A673 (cell line): Measurements from ENCODE around the gene APBB2. TPM values are rescaled to one million over a fixed set of nuclear protein-coding genes. Genes with fewer than 3 reads are reported as not detected.
"Not testable (repeated sequence)": the region's sequence is repeated elsewhere in the genome, so short reads cannot be mapped to it uniquely, and the experiment has no call there.

Experiments
- BruUV-seq: library from RNA; stranded (reverse); fragments of 400-500 nt; replicated peaks from 2 replicates; lab custom pipeline; 2021; lab: Mats Ljungman, UMichigan
- CTCF ChIA-PET: fragments of 300-600 bp; sonication (Branson Sonifier 250); formaldehyde crosslinking; loops from one replicate; lab custom pipeline; 2022; ENCODE audit warnings: antibody characterized with exemption; lab: Charles Lee
- POLR2A ChIA-PET: fragments of 300-600 bp; sonication (Branson Sonifier 250); formaldehyde crosslinking; loops from one replicate; lab custom pipeline; 2022; ENCODE audit warnings: antibody characterized with exemption; ENCODE audit not compliant: low non-redundant PET; lab: Charles Lee
- DNase-seq: peaks from one replicate; pipeline ENCODE4 v3.0.0-alpha.2; 2015; ENCODE audit warnings: low spot score
- H3K27ac ChIP-seq: fragments of 200-600 bp; sonication (generic); 2 replicates; pipeline ENCODE4 v1.5.1; 2016; ENCODE audit warnings: mixed run types, low read depth, mild to moderate bottlenecking, mixed read lengths, antibody characterized with exemption, low read length; ENCODE audit not compliant: poor library complexity, severe bottlenecking
- H3K27me3 ChIP-seq: fragments of 200-600 bp; sonication (generic); replicated peaks from 2 replicates; pipeline ENCODE4 v1.6.1; 2017; ENCODE audit warnings: mixed run types, low read depth, mild to moderate bottlenecking, mixed read lengths, antibody characterized with exemption, low read length; ENCODE audit not compliant: insufficient read depth, poor library complexity
- H3K36me3 ChIP-seq: fragments of 200-600 bp; sonication (generic); 2 replicates; pipeline ENCODE4 v1.6.1; 2016; ENCODE audit warnings: mixed run types, mild to moderate bottlenecking, mixed read lengths, antibody characterized with exemption, low read length; ENCODE audit not compliant: insufficient read depth, poor library complexity, severe bottlenecking
- H3K4me1 ChIP-seq: fragments of 200-600 bp; sonication (generic); 2 replicates; pipeline ENCODE4 v1.6.1; 2017; ENCODE audit warnings: mixed run types, mild to moderate bottlenecking, mixed read lengths, antibody characterized with exemption, low read length; ENCODE audit not compliant: insufficient read depth, poor library complexity, severe bottlenecking
- H3K4me3 ChIP-seq: fragments of 200-600 bp; sonication (generic); 2 replicates; pipeline ENCODE4 v1.5.1; 2016; ENCODE audit warnings: low read depth, mixed run types, mild to moderate bottlenecking, mixed read lengths, low read length; ENCODE audit not compliant: poor library complexity, severe bottlenecking
- H3K9me3 ChIP-seq: fragments of 200-600 bp; sonication (generic); 2 replicates; pipeline ENCODE4 v1.6.1; 2016; ENCODE audit warnings: mixed run types, low read depth, mild to moderate bottlenecking, mixed read lengths, antibody characterized with exemption, low read length; ENCODE audit not compliant: poor library complexity, severe bottlenecking
- EZH2 ChIP-seq: fragments of 200-600 bp; sonication (generic); IDR thresholded peaks from 2 replicates; pipeline ENCODE4 v1.6.1; 2017; ENCODE audit warnings: borderline replicate concordance, low read depth, mild to moderate bottlenecking, mixed read lengths, antibody characterized with exemption, low read length; ENCODE audit not compliant: poor library complexity, severe bottlenecking
- intact Hi-C: fragments of 100-400 bp; cut with micrococcal nuclease; formaldehyde crosslinking; loops from one replicate; pipeline ENCODE4 v1.10.0; 2022; ENCODE audit not compliant: unreplicated experiment
- total RNA-seq: library from RNA; stranded (reverse); gene quantifications from 2 replicates; pipeline ENCODE4 v1.2.3, GENCODE V29; 2021
- TF ChIP-seq, protein P1 (sequence below): fragments of 300-800, 200-600 bp; sonication (generic); conservative IDR thresholded peaks from 2 replicates; pipeline ENCODE4 v1.5.1; 2017; ENCODE audit warnings: low read depth, mild to moderate bottlenecking, antibody characterized with exemption, low read length, moderate library complexity, mixed read lengths

Gene APBB2
- total RNA-seq, 1 experiment from 2014 or later = 10.3 TPM

- Histone ChIP-seq H3K4me1 (no peaks in the 10 kb centered on the region), H3K36me3 (no peaks in the 10 kb centered on the region), H3K27ac (no peak overlapping the region), H3K27me3 (no peaks in the 10 kb centered on the region), H3K9me3 (no peaks in the 10 kb centered on the region), H3K4me3 (no peak overlapping the region)
- no peak for DNase-seq
- TF ChIP-seq, protein P1, sequence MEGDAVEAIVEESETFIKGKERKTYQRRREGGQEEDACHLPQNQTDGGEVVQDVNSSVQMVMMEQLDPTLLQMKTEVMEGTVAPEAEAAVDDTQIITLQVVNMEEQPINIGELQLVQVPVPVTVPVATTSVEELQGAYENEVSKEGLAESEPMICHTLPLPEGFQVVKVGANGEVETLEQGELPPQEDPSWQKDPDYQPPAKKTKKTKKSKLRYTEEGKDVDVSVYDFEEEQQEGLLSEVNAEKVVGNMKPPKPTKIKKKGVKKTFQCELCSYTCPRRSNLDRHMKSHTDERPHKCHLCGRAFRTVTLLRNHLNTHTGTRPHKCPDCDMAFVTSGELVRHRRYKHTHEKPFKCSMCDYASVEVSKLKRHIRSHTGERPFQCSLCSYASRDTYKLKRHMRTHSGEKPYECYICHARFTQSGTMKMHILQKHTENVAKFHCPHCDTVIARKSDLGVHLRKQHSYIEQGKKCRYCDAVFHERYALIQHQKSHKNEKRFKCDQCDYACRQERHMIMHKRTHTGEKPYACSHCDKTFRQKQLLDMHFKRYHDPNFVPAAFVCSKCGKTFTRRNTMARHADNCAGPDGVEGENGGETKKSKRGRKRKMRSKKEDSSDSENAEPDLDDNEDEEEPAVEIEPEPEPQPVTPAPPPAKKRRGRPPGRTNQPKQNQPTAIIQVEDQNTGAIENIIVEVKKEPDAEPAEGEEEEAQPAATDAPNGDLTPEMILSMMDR = no peak
- no peak for TF ChIP-seq EZH2
- POLR2A ChIA-PET = no interaction called here
- CTCF ChIA-PET = no interaction called here
- BruUV-seq = no TSS peak
- intact Hi-C loops = no loop called here
Measured at GRCh38 chr4:41050880-41051775, 163.2 kb downstream of the APBB2 start.

DNA sequence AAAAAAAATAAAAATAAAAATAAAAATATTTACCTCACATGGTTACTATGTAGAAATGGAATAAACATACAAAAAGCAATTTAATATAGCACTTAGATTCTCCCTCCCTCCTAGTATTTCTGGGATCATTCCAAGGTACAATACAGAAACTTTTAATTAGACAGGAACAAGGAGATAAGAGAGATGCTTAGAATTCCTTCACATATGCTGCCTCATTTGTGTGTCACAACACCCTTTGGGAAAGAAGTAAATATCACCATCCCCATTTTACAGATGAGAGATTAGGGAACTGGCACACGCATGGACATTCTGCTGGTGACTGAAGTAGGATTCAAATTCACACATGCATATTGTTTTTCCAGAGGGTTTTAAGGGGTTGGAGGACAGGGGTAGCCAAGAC lies 164.2 kb downstream of the APBB2 start:
- Histone ChIP-seq H3K27ac (no peak overlapping the region), H3K36me3 (no peaks in the 10 kb centered on the region), H3K4me3 (no peak overlapping the region), H3K27me3 (no peaks in the 10 kb centered on the region), H3K4me1 (no peaks in the 10 kb centered on the region), H3K9me3 (no peaks in the 10 kb centered on the region)
- no TSS peak for BruUV-seq
- ChIA-PET CTCF (no interaction called here), POLR2A (no interaction called here)
- intact Hi-C loops = no loop called here
- no peak for DNase-seq
- TF ChIP-seq EZH2 = no peak
- TF ChIP-seq, protein P1 = no peak

DNA sequence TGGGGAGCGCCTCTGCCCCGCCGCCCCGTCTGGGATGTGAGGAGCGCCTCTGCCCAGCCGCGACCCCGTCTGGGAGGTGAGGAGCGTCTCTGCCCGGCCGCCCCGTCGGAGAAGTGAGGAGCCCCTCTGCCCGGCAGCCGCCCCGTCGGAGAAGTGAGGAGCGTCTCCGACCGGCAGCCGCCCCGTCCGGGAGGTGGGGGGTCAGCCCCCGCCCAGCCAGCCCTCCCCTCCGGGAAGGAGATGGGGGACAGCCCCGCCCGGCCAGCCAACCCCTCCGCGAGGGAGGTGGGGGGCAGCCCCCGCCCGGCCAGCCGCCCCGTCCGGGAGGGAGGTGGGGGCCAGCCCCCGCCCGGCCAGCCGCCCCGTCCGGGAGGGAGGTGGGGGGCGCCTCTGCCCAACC lies 165.2 kb downstream of the APBB2 start:
- H3K27me3 ChIP-seq, CTCF ChIA-PET, H3K4me3 ChIP-seq, POLR2A ChIA-PET, H3K27ac ChIP-seq, H3K36me3 ChIP-seq, DNase-seq, H3K9me3 ChIP-seq, H3K4me1 ChIP-seq, BruUV-seq, intact Hi-C loops: not testable (repeated sequence)
